ENCODE results near the gene ACP6.
"Not testable (repeated sequence)": the region's sequence is repeated elsewhere in the genome, so short reads cannot be mapped to it uniquely, and the experiment has no call there.

Gene ACP6

GRCh38 chr1:147620543-147620942 lies 49.8 kb downstream of the ACP6 start:
- DNase-seq (ENCODE audit: low spot score), result no peak

- no peak for DNase-seq (ENCODE audit: low spot score)
Observed at GRCh38 chr1:147619741-147620140, 50.6 kb downstream of the ACP6 start.

DNA sequence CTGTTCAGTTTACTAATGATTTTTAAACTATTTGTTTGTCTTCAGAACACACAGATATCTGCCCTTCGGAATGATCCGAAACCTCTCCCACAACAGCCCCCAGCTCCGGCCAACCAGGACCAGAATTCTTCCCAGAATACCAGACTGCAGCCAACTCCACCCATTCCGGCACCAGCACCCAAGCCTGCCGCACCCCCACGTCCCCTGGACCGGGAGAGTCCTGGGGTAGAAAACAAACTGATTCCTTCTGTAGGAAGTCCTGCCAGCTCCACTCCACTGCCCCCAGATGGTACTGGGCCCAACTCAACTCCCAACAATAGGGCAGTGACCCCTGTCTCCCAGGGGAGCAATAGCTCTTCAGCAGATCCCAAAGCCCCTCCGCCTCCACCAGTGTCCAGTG lies 51.6 kb downstream of the ACP6 start:
- DNase-seq (ENCODE audit: low spot score), result no peak

DNA sequence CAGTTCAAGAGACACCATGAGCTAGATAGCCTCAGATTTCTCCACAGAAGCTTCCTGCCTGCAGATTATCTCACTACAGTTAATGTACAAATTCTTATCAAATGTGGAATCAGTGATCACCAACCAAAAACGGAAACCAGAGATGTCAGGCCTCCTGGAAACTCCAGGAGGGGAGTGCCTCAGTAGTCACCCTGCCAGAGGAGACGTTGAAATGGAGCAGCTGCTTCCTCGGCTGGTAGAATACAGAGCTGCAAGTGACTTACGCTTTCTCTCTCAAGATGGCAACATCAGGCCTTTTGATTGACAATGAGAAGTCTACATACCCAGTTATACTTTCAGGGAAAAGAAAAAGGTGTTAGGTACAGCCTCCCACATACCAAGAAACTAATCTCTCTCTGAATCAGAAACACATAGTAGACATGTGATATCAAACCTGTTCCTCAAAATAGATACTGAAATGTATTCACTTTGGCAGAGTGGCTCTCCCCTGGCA lies 52.2 kb downstream of the ACP6 start:
- DNase-seq (ENCODE audit: low spot score), result no peak

DNA sequence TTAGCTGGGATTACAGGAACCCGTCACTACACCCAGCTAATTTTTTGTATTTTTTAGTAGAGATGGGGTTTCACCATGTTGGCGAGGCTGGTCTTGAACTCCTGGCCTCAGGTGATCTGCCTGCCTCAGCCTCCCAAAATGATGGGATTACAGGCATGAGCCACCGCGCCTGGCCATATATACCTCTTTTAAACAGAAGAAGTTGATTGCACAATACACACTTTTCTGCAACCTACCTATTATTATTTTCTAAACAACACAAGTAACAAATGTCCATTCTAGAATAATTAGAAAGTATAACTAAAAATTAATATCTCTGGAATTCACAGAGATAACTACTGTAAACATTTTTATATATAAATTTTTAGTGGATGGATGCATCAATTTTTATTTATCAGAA lies 55.4 kb downstream of the ACP6 start:
- DNase-seq (ENCODE audit: low spot score), result not testable (repeated sequence)

DNA sequence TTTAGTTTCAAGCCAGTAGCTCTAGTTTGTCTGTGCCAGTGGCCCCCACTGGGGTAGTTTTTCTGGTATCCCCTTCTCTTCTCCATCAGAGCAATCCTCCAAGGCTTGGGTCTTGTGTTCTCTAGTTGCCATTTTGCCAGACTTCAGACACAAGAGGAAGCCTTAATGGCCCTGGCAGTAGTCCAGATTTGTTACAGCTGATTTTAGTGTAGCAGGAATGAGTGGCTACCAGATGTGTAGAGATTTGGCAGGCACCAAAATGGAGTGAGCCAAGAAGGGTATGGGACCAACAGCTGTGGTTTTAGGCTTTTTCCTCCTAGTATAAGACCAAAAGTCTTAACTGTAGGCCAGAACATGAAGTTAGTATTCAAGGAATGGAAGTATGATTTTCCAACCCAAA lies 56.8 kb downstream of the ACP6 start:
- no peak for DNase-seq (ENCODE audit: low spot score)

DNA sequence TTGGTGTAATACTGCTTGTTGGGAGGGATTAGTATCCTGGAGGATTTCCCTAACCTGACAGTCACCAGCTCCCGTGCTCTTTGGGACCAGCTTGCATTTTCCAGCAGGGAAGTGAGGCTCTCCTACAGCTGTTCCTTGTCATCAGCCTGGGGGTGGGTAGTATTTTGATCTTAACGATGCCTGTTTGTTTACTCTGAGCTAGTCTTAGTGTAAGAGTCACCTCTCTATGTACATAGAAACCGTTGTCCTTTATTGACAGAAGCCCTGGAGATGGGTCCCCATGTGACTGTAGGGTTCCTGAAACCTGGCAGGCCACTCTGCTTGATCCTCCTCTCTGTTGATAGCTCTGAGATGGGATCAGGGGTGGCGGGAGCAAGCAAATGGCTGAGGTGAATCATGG lies 58.0 kb downstream of the ACP6 start:
- peak; percentile 16 for DNase-seq (ENCODE audit: low spot score)

- no peak for DNase-seq (ENCODE audit: low spot score)
Observed at GRCh38 chr1:147611586-147611985, 58.7 kb downstream of the ACP6 start.

DNA sequence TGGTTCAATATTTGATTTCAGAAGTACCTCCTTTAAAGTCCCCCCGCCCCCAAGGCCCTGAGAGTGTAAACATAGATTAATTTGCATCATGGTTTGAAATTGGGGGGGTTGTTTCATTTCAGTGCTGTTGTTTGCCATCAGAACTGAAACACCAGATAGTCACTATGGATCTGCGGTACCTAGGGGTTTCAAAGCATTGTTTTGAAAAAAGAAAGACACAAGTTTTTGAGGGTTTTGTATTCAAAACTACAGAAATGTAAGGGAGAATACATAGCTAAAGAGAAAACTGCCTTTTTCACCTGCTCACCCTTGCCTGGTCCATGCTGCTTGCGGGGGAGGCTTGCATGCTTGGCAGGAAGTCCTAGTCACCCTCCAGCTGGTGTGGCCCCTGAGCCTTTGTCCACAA lies 59.3 kb downstream of the ACP6 start:
- DNase-seq (ENCODE audit: low spot score), result no peak

- no peak for DNase-seq (ENCODE audit: low spot score)
Observed at GRCh38 chr1:147609358-147609757, 61.0 kb downstream of the ACP6 start.

- DNase-seq (ENCODE audit: low spot score), result no peak
Observed at GRCh38 chr1:147608596-147608995, 61.7 kb downstream of the ACP6 start.

- DNase-seq (ENCODE audit: low spot score), result no peak
Observed at GRCh38 chr1:147605591-147605990, 64.7 kb downstream of the ACP6 start.

DNA sequence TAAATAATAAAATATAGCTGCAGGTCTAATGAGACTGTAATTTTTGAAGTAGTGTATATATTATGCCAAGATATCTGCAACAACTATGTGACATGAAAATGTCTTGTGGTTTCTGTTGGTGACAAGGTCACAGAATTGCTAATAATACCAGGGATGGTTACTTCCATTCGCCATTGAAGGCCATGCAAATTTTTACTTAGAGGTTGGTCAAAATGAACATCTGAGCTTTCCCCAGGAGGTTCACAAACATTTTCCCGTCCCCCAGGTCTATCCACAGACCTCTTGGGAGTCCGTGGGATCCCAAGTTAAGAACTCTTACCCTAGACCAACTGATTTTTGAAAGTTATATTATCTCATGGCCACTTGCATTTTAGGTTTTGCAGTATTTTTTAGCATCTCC lies 66.3 kb downstream of the ACP6 start:
- no peak for DNase-seq (ENCODE audit: low spot score)

- peak; percentile 81 for DNase-seq (ENCODE audit: low spot score)
Observed at GRCh38 chr1:147600119-147601111, 69.9 kb downstream of the ACP6 start.

DNA sequence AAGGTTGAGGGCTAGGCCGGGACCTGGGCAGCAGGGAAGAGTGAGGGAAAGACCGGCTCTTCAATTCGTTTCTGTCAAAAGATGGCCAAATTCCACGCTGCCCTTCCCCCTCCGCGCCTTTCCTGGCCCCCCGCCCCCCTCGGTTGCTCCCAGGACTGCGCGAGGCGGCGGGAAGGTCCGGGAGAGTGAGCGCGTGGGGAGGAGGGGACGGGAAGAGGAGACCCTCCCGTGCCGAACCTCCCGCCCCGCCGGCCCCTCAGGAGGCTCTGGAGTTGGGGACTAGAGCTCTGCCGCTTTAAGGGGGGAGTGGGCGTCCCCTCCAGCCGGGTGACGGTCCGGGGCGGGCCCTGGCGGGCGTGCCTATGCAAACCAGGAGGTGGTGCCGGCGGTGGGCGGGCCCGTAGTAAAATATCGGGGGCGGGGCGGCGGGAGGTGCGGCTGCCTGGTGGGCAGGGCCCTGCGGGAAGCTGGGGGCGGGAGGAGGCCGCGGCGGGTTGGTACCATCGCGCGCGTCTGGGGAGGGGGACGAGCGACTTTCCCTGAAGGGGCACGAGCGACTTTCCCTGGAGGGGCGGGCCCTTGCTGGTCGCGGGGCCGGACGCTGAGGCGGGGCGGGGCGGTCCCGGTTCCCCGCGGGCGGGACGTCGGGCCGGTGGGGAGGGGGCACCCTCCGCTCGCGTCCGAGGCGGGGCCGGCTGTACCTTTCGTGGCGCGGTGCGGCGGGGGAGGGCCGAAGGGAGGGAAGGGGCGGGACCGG lies 70.8 kb downstream of the ACP6 start:
- peak; percentile 95 for DNase-seq (ENCODE audit: low spot score)

DNA sequence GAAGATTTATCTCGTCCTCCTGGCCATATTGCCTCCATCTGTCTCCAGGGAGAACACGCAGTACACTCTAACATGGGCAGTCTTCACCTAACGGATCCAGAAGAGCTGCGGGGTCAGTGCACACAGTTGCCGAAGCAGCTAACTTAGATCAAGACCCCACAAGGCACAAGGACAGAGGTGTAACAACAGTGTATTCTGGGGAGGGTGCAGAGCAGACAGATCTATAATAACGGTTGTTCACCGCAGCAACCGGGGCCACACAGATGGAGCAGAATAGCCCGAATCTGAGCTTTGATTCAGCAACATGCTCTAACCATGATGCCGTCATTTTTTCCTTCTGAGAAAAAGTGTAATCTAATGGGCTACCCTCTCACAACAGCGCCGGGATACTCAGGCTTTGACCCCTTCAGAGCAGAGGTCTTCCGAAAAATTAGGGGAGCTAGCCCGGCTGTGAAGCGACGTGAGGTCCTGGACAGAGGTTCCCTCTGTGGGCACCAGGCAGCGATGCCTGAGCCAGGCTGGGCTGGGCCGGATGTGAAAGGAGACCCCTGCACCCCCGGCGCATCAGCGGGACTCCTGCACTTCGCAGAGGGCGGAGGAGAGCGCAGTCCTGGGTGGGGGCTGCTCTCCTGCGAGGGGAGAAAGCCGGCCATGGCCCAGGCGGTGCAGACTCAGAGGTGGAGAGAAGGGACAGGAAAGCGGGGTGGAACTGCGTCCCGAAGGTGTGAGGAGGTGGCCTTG lies 71.5 kb downstream of the ACP6 start:
- peak; percentile 28 for DNase-seq (ENCODE audit: low spot score)

GRCh38 chr1:147597010-147597409 lies 73.3 kb downstream of the ACP6 start:
- no peak for DNase-seq (ENCODE audit: low spot score)
